Activated T-helper 1 cell treated with Interleukin-2 at 50 U/mL for 16 hours (primary cell): ENCODE results near the gene OCA2.

Experiments used
- DNase-seq: peaks from one replicate; pipeline ENCODE4 v3.0.0-alpha.2; 2020; ENCODE audit warnings: low read depth

OCA2 gene

DNA sequence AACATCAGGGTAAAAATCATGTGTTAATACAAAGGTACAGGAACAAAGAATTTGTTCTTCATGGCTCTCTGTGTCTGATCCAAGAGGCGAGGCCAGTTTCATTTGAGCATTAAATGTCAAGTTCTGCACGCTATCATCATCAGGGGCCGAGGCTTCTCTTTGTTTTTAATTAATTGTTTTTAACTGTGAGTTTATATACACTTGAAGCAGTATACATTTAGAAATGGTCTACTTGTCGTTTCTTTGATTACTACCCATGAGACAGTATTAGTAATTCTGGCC lies 21.2 kb upstream of the OCA2 start:
- no peak for DNase-seq

DNA sequence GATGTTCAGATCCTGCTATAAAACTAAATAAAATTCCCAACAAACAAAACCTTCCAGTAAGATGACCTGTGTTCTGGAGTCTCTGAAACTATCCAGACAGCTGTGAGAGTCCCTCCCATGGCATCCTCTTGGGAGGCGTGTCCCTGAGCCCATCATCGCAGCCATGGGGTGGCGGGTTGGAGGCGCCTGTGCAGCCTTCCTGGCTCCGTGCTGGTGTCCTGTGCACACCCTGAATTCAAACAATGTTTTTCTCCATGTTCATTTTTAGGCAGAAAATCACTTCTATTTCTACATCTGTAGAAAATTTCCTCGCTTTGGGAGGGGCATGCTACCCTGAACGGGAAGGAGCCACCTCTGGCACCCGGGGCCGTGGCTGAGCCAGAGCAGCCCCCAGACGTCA lies 19.4 kb upstream of the OCA2 start:
- no peak for DNase-seq

DNA sequence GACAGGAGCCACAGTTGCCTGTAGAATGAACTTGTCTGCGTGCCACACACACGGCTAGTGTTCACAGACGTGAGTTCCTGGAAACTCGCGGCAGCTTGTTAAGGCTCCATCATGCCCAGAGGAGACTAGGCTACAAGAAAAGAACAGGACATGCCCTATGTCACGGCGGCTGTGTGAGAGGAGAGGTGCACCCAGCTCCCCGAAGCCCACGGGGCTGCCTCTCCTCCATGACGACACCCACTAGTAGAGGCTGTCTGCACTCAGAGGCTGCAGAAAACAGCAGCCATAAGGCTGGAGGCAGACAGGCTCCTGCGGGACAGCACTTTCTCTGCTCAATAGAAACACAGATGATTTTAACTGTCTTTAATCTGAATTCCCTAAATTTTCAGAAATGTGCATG lies 19.0 kb upstream of the OCA2 start:
- DNase-seq = no peak

DNA sequence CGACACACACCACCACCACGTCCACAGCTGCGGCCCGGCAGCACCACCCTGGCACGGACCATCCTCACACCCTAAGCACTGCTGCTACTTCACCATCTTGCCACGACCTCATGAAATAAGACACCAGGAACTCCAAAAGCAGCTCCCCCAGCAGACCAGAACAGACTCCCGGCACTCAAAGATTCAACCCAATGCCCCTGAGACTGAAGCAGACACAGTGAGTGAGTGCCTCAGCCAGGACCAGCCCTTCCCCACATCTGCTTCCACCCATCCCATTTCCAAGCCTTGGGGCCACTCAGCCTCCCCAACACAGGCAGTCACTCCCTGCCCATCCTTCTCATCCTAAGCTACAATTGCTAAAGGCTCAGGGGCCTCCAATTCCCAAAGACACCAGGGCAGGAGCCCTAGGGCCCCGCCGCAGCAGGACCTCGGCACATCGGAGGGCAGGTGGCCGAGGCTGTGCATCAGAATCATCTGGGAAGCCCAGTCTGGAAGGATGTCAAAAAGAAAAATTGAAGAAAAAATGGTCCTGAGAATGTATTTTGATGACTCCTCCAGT lies 18.4 kb upstream of the OCA2 start:
- DNase-seq = no peak

DNA sequence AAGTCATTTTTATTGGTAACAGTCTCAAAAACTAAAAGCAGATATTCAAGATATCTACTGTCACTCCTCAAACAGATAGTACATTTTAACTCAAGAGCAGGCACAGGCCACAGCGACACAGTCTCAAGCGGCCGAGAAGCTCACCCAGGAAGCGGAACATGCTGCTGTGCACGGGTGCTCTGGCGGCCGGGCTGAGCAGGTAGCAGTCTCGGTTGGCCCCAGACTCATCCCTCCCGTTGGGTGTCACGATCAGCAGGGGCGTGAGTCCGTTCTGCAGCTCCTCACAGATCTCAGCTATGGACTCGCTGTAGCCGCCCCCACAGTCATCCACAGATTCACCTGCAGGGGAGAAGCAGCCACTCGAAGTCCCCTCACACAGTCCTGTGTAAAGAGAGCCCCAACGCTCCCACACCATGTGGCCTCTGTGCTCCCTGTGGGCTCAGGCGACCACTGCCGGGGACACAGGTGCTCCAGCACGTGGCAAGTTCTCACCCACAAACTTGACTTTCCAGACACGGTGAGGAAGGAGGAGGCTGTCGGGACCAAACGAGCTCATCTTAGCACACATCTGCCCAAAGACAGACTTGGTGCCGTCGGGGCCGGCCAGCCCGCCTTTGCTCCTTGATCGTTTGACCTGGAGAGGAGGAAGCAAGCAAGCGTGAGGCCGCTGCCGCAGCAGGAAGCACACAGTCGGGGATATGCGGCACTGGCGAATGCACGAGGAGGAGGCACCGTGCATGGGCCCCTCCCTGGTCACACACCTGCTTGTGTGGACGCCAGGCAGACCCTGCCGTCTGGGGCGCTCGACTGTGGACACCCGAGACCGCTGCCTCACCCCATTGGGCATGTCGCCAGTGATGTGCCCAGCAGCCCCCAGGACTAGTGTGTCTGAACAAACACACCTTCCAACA lies 17.7 kb upstream of the OCA2 start:
- no peak for DNase-seq

DNA sequence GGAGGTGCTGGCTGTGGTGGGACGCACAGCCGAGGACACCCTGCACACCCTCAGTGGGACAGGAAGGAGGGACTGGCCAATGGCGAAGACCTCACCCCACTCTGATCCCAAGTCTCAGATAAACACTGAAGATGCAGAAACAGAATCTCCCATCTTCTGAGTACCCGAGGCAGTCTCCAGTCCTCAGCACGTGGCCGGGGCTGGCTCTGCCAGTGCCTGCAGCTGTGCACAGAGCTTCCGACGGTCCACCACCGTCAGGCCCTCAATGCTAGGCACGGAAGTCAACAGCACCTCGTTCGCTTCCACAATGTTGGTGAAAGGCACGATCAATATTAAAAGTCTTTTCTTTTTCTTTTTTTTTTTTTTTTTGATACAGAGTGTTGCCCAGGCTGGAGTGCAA lies 16.8 kb upstream of the OCA2 start:
- no peak for DNase-seq

DNA sequence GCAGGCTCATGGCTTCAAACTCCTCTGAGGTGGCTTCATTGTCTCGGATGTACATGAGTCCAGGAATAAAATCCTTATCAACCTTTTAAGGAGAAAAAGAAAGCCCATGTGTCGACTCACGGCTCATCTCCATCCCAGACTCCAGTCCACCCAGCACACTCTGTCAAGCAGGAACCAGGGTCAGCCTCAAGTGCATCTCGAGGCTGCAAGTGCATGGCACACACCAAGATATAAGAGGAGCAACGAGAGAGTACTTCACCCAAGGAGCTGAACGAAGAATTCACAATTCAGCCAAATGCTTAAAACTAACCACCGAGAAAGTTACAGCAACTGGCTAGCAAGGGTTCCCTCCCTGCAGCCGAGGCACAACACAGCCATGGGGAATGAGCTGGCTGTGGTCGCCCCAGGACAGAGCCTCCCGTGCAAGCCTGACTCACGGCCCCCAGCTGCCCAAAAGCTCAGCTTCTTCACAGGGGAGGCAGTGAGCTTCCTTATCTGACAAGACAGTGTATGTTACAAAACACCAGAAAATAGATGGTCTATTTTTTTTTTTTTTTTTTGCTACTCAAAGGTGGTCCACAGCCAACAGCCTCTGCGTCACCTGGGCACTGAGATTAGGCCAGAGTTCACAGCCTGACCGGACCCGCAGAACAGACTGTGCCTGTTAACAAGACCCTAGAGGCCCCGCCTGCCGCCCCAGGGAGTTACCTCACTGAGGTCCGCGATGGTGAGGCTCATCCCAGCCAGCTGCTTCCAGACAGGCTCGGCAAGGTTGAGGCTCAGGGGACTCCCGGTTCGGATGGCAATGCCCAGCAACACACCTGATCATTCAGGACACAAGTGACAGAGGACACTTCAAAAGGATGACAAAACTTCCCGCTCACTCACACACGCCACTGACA lies 15.9 kb upstream of the OCA2 start:
- no peak for DNase-seq

DNA sequence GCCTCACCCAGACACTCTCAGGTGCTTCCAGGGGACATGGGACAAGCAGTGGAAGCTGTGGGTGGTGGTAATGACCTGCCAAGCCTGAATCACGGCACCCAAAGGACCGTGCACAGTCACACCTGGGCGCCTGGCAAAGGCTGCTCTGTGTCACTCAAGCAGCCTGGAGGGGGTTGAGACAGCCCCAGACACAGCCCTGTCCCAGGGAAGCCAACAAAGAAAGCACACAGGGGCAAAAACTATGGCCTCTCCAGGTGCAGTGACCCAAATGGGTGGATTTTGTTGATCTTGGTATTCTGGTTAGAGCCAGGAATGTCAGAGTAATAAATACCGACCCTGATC lies 15.0 kb upstream of the OCA2 start:
- no peak for DNase-seq

DNA sequence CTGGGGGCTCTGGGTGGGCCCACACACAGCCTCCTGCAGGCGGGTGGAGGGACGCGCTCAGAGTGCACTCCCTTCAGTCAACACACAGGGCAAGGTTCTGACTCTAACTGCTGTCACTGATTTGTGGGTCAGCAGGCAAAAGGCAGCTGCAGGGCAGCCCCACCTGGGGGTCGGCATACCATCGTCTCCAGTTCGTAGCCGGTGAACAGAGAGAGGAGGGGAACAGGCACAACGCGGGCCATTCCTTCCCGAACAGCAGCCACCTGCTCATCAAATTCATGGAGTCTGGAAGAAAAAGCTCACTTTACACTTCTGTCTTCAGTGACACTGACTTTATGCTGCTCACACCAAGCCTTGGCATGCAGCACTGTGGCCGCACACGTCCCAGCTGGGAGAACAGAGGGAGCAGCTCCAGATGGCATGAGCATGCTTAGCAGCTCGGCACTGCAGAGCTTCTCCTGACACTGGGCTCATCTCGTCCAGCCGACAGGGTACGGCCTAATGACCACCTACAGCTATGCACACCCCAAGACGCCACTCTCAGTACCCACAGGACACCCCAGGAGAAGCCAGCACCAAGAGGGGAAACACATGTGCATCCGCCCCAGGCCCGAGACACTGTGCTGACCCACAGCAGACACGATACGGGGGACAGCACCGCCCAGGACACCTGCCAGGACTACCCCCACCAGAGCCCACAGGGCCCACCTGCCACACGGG lies 14.4 kb upstream of the OCA2 start:
- DNase-seq = no peak

DNA sequence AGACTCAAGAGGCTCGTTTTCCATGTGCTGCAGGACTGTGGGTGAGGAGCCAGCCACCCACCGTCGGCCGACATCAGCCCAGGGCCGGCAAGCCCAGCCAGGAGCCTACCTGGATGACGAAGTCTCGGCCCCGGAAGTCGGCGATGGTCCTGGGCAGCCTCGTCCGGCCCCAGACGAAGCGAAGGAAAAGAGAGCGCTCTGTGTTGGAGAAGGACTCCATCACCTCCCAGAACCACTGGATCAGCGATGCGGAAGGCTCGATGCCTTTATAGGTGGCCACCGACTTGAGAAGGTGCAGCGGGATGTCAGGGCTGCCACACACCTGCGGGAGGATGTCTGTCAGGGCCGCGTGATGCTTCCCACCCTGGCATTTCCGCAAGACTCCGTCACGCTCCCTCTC lies 13.8 kb upstream of the OCA2 start:
- no peak for DNase-seq

DNA sequence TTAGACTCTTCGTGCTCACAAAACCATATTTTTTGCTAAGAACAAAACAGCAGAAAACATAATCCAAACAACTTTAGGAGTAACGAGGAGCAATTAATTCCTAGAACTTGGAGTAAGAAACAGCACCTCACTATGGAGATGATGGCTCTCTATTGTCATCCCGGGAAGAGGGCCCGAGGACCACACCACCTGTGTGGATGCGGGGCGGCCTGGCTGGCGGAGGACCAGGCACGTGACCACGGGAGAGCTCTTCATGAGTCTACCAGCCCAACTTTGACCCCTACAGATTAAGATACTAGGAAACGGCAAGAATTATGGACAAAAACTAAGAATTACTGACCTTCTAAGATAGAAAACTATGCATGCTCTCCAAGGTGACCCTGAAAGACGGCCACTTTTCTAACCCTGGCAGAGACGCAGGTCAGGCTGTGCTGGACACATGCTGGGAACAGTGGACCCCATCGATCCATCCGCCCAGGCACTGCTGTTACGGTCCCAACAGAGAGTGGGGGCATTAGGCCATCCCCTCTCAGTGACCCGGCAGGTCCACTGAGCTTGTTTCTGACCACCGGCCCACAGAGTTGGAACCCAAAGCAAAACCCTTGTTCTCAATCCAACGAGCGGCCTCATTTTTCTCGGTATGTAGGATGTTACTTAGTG lies 13.1 kb upstream of the OCA2 start:
- no peak for DNase-seq

DNA sequence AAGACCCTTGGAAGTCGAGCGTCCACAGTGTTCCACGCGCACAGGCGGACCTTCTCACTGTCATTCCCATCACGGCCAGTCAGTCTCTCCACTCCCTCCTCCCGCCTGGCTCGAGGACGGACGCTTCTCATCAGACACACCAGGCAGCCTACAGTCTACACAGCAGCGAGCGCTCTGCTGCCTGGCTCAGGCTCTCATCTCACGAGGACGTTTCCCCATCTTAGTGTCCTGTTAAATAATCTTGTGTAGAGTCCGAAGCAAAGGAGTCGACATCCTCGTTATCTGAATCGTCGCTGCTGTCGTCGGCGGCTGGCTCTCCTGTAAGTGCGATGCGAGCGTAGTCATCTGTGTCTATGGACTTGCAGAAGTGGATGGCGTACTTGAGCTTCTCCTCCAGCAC lies 12.4 kb upstream of the OCA2 start:
- no peak for DNase-seq

DNA sequence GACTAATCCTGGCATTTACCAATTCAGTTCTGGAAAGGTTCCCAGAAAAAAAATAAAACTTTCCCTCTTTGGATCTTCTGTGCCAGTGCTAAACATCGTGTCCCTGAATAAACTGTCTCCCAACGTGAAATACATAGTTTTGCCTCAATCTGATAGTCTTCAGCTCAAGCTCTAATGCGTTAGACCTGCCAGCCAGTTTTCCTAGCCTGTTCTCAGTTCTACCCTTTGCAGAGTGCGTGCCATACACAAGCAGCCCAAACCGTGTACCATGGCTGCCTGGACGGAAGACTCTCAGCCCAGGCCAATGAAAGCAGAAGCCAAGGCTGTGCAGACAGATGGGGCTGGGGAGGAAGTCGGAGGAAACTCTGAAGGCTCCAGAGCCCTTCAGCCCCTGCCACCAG lies 11.4 kb upstream of the OCA2 start:
- no peak for DNase-seq

DNA sequence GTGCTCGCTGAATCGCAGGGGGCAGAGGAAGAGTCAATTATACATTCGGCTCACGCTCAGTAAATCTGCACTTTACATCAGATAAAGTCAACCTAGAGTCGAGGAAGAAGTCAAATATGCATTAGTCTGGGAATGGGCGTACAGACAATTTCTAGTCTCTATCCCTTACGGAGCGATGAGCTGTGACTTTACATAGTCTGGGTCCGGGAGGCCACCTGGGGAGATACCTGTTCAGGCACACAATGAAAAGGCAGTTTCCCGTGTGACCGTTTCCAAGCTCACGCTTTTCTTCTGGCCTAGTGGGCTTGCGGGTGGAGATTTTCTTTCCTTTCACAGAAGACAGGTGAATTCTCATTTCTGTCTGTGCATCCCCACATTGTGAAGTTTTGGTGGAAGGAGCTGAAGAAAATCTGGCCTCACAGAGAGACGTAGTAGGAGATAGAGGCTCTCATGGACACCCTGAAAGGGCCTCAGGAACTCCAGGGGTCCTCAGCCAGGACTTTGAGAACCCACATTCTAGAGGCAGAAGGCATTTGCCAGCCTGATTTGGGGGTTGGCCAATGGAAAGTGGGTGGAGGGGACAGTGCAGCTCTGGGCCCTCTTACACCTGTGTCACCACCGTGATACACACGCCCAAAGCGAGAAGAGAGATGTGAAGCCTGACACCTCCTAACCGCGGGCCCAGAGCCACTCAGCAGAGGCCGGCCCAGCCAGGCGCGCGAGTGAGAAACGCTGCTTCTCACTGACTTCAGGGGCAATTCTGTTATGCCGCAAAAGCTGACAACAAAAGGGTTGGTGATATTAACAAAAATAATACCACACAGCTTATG lies 10.7 kb upstream of the OCA2 start:
- no peak for DNase-seq

DNA sequence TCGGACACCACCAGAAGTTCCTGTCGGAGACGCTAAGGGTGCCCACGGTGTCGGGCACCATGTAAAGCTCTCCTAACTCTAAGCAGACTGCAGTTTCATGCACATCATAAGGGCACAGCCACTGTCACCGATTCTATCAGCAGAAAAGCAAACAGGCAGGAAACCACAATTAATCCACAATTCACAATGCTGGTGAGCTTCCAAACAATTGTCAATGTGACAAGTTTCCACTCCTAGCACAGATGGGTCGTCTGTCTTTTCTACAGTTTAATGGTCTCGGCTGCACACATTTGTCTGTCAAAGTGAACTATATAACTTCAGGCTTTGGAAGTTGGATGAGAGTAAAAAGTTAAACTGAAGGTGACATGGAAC lies 8.8 kb upstream of the OCA2 start:
- DNase-seq = no peak

DNA sequence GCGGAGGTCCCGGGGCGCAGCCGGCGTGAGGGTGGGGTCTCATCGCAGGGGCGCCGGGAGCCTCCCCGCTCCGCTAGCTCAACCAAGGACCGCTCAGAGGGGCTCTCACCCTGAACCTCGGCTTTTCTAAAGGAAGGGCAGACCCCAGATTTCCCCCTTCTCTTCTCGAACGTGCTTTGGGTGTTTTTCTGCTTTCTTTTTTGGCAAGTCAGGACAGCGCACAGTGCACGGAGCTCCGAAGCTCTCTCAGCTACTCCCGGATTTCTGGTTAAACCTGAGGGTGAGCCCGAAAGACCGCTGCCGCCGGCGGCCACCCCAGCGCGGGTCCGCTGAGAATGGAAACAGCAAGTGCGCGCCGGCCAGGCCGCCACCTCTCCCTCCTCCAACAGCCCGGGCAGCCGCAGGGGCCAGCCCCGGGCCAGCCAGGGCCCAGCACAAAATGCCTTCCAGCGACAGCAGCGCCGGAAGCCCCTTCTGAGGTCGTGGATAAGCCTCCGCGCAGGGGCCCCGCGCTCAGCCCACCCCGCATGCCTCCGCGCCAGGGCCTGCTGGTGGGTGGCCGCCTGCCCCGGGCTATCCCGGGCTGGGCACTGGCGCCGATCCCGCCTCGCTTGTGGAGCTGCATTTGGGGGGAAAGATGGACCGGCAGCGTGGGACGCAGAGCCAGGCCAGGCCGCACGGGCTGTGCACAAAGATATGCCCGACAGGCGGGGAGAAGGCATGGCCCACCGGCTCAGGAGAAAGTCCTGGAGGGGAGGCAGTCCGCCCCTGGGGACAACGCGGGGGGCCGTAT lies 8.2 kb upstream of the OCA2 start:
- DNase-seq = no peak

DNA sequence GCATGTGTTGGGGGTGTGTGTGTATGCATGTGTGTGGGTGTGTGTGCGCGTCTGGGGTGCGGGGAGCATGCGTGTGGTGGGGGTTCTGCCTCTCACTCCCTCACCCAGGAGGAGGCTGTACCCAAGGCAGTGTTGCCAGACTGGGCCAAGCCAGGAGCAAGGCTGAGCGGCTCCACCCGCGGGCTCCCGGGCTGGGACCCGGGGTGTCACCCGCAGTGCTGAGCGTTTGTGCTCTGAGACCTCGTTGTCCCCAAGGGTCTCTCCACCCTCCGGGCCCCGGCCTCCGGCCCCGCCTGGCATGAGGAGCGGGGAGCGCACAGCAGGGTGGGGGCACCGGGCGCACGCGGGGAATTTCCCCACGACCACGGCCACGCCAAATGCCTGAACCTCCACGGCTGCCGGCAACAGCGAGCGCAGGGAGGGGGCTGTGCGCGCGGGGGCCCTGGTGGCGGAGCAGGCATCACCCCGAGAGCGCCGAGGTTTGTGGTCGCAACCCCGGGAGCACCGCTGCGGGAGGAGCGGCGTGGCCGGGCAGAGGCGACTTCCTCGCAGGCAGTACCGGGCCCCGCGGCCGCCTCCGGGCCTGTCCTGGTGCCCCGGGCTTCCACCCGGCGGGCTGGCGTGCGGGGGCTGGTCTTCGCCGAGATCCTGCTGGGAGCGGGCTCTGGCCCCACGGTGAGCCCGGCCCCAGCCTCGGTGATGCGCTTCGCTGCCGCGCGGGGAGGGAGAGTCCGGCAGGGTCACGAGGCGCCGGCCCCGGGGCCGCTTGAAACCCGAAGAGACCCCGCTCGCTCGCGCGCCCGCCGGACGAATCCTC lies 7.4 kb upstream of the OCA2 start:
- no peak for DNase-seq

DNA sequence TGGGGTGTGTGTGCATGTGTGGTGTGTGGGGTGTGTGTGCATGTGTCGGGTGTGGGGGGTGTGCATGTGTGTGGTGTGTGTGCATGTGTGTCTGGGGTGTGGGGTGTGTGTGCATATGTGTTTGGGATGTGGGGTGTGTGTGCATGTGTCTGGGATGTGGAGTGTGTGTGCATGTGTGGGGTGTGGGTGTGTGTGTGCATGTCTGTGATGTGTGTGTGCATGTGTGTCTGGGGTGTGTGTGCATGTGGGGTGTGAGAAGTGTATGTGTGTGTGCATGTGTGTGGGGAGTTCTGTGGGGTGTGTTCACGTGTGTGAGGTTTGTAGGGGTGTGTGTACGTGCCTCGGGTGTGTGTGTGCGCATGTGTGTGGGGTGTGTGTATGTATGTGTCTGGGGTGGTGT lies 6.7 kb upstream of the OCA2 start:
- DNase-seq = no peak

DNA sequence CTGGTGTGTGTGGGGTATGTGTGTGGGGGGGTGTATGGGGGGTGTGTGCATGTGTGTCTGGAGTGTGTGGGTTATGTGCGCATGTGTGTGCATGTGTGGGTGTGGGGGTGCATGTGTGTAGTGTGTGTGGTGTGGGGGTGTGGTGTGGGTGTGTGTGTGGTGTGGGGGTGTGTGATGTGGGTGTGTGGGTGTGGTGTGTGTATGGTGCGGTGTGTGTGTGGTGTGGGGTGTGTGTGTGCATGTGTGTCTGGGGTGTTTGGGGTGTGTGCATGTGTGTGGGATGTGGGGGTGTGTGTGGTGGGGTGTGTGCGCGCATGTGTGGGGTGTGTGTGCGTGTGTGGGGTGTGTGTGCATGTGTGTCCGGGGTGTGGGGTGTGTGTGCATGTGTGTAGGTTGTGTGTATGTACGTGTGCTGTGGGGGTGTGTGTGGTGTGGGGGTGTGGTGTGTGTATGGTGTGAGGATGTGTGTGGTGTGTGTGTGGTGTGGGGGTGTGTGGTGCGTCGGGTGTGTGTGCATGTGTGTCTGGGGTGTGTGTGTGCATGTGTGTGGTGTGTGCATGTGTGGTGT lies 6.2 kb upstream of the OCA2 start:
- no peak for DNase-seq
